IMR-90 (cell line): ENCODE data around the gene ZNF862. TPM values are rescaled to one million over a fixed set of nuclear protein-coding genes. Genes with fewer than 3 reads are reported as not detected.

Experiments
- ATAC-seq: fragments of 200-7000 bp; cut with Tn5 transposase; 2 replicates; pipeline ENCODE4 v1.9.1; 2020; ENCODE audit warnings: low read depth, mild to moderate bottlenecking, moderate library complexity
- BruUV-seq: library from RNA; stranded (reverse); fragments of 400-500 nt; replicated peaks from 2 replicates; lab custom pipeline; 2021; lab: Mats Ljungman, UMichigan
- CTCF ChIA-PET: fragments of 300-600 bp; formaldehyde crosslinking; extraction: SDS; loops from one replicate; lab custom pipeline; 2021; ENCODE audit warnings: antibody characterized with exemption; lab: Yijun Ruan, JAX
- POLR2A ChIA-PET: fragments of 300-600 bp; sonication (Branson Sonifier 250); formaldehyde crosslinking; loops from one replicate; lab custom pipeline; 2022; ENCODE audit warnings: antibody characterized with exemption; ENCODE audit not compliant: unreplicated experiment; lab: Charles Lee
- DNase-seq: peaks from one replicate; pipeline ENCODE4 v3.0.0; 2013
- H2AFZ ChIP-seq: replicated peaks from 2 replicates; pipeline ENCODE3; 2013; ENCODE audit warnings: low read length, mild to moderate bottlenecking; ENCODE audit not compliant: poor library complexity
- H2AK5ac ChIP-seq: 2 replicates; pipeline ENCODE4 v1.6.1; 2013; ENCODE audit warnings: low read depth, low read length, inconsistent platforms
- H2AK9ac ChIP-seq: replicated peaks from 2 replicates; pipeline ENCODE3; 2013; ENCODE audit warnings: mild to moderate bottlenecking, low read depth, low read length, moderate library complexity; ENCODE audit not compliant: poor library complexity
- H2BK120ac ChIP-seq: 2 replicates; pipeline ENCODE4 v1.6.1; 2013; ENCODE audit warnings: low read depth, low read length, inconsistent platforms
- H2BK15ac ChIP-seq: 3 replicates; pipeline ENCODE4 v1.6.1; 2013; ENCODE audit warnings: low read depth, low read length, inconsistent platforms
- H2BK20ac ChIP-seq: 2 replicates; pipeline ENCODE4 v1.6.1; 2013; ENCODE audit warnings: low read depth, mild to moderate bottlenecking, inconsistent platforms, low read length, moderate library complexity
- H2BK5ac ChIP-seq: 2 replicates; pipeline ENCODE4 v1.6.1; 2013; ENCODE audit warnings: mild to moderate bottlenecking, low read depth, low read length, inconsistent platforms; ENCODE audit not compliant: poor library complexity, severe bottlenecking
- H3K14ac ChIP-seq: replicated peaks from 2 replicates; pipeline ENCODE4 v1.6.1; 2013; ENCODE audit warnings: low read depth, low read length, inconsistent platforms
- H3K18ac ChIP-seq: 2 replicates; pipeline ENCODE4 v1.6.1; 2013; ENCODE audit warnings: low read depth, low read length, control low read depth
- H3K23ac ChIP-seq: 2 replicates; pipeline ENCODE4 v1.6.1; 2013; ENCODE audit warnings: low read depth, low read length, inconsistent platforms
- H3K27ac ChIP-seq: 2 replicates; pipeline ENCODE4 v1.5.1; 2013; ENCODE audit warnings: mild to moderate bottlenecking, control low read depth, low read length; ENCODE audit not compliant: insufficient read depth
- H3K27me3 ChIP-seq: 2 replicates; pipeline ENCODE4 v1.6.1; 2013; ENCODE audit warnings: low read length; ENCODE audit not compliant: control insufficient read depth, insufficient read depth
- H3K36me3 ChIP-seq: 2 replicates; pipeline ENCODE4 v1.6.1; 2013; ENCODE audit warnings: low read length, mixed read lengths; ENCODE audit not compliant: control insufficient read depth, insufficient read depth
- H3K4ac ChIP-seq: 2 replicates; pipeline ENCODE4 v1.6.1; 2013; ENCODE audit warnings: low read depth, low read length, inconsistent platforms
- H3K4me1 ChIP-seq: 2 replicates; pipeline ENCODE4 v1.6.1; 2013; ENCODE audit warnings: low read length, mixed read lengths; ENCODE audit not compliant: control insufficient read depth, insufficient read depth
- H3K4me2 ChIP-seq: 2 replicates; pipeline ENCODE4 v1.6.1; 2013; ENCODE audit warnings: low read depth, mild to moderate bottlenecking, control low read depth, low read length, moderate library complexity
- H3K4me3 ChIP-seq: 2 replicates; pipeline ENCODE4 v1.5.1; 2013; ENCODE audit warnings: low read depth, mild to moderate bottlenecking, control low read depth, low read length, moderate library complexity; ENCODE audit not compliant: insufficient read depth
- H3K56ac ChIP-seq: 2 replicates; pipeline ENCODE4 v1.6.1; 2013; ENCODE audit warnings: low read length, inconsistent platforms; ENCODE audit not compliant: insufficient read depth; ENCODE audit errors: extremely low read depth
- H3K79me1 ChIP-seq, 2 experiments: 2 replicates each; pipeline ENCODE4 v1.6.1; 2013; ENCODE audit warnings: low read length in 2 of 2, inconsistent platforms in 1 of 2, low read depth in 1 of 2
- H3K9ac ChIP-seq: 2 replicates; pipeline ENCODE4 v1.6.1; 2013; ENCODE audit warnings: low read depth, low read length, control low read depth
- H3K9me1 ChIP-seq: 2 replicates; pipeline ENCODE4 v1.6.1; 2013; ENCODE audit warnings: low read length, inconsistent platforms; ENCODE audit not compliant: insufficient read depth
- H3K9me3 ChIP-seq: 2 replicates; pipeline ENCODE4 v1.6.1; 2013; ENCODE audit warnings: low read length; ENCODE audit not compliant: control insufficient read depth, insufficient read depth
- H4K20me1 ChIP-seq: 2 replicates; pipeline ENCODE4 v1.6.1; 2013; ENCODE audit warnings: low read length, inconsistent platforms; ENCODE audit not compliant: insufficient read depth
- H4K5ac ChIP-seq: 2 replicates; pipeline ENCODE4 v1.6.1; 2013; ENCODE audit warnings: mild to moderate bottlenecking, low read depth, low read length, control low read depth
- H4K8ac ChIP-seq, 2 experiments: 2 replicates each; pipeline ENCODE4 v1.6.1; 2013; ENCODE audit warnings: low read depth in 2 of 2, low read length in 2 of 2, control low read depth in 1 of 2, inconsistent platforms in 1 of 2
- H4K91ac ChIP-seq: 2 replicates; pipeline ENCODE4 v1.6.1; 2013; ENCODE audit warnings: low read depth, low read length, inconsistent platforms; ENCODE audit not compliant: insufficient read depth
- CEBPB ChIP-seq: IDR thresholded peaks from 2 replicates; pipeline ENCODE4 v1.6.1; 2012; ENCODE audit warnings: low read depth, low read length, improper control_type of control experiment
- CTCF ChIP-seq: conservative IDR thresholded peaks from 2 replicates; pipeline ENCODE4 v1.5.1; 2012; ENCODE audit warnings: mild to moderate bottlenecking, low read depth, low read length, improper control_type of control experiment
- MAZ ChIP-seq: IDR thresholded peaks from 2 replicates; pipeline ENCODE4 v1.6.1; 2012; ENCODE audit warnings: low read depth, mild to moderate bottlenecking, low read length, improper control_type of control experiment, moderate library complexity, borderline replicate concordance
- WGBS, 2 experiments: methylation state at CpG; one replicate each; pipeline versions ENCODE4 v1.1.5 to v1.1.7; 2013; ENCODE audit warnings: missing lambda C conversion rate in 2 of 2; ENCODE audit not compliant: insufficient read length in 1 of 2; ENCODE audit errors: extremely low coverage in 2 of 2; 5-methylcytosine and 5-hydroxymethylcytosine counted together
- dilution Hi-C: fragments of 300-500 bp; cut with HindIII; formaldehyde crosslinking; loops from one replicate; pipeline ENCODE4 v1.14.3; 2018; ENCODE audit warnings: low sequenced_read_pairs; ENCODE audit not compliant: unreplicated experiment
- in situ Hi-C: fragments of 300-500 bp; cut with MboI; formaldehyde crosslinking; loops from 3 replicates; pipeline ENCODE4 v1.14.3; 2019; ENCODE audit warnings: low sequenced_read_pairs, inconsistent platforms, mixed read lengths
- intact Hi-C: fragments of 100-400 bp; cut with micrococcal nuclease; formaldehyde crosslinking; loops from 2 replicates; pipeline ENCODE4 v1.10.0; 2022
- polyA plus RNA-seq, 3 experiments: library from polyadenylated mRNA; depleted of rRNA; stranded (reverse); fragments of >200 nt; gene quantifications; 2 replicates each; pipeline ENCODE4 v1.2.3, GENCODE V29; 2012; ENCODE audit warnings: low replicate concordance in 1 of 3
- total RNA-seq: library from RNA; depleted of rRNA; stranded (reverse); fragments of >200 nt; gene quantifications from 2 replicates; pipeline ENCODE4 v1.2.3, GENCODE V29; 2012

The ZNF862 gene
- total and polyA plus RNA-seq, 2 of the 4 experiments (the other 2 are of a cell fraction): 5.9 to 10.8 TPM

- intact Hi-C loops: no loop called here
- CTCF ChIA-PET: no interaction called here
These were observed 27.0 kb upstream of the ZNF862 start for GRCh38 chr7:149811221-149811620.

More at GRCh38 chr7:149811221-149811620, 27.0 kb upstream of the ZNF862 start:
- Histone ChIP-seq H3K4ac (no peak overlapping the region), H3K14ac (no peak overlapping the region), H3K36me3 (no peaks in the 10 kb centered on the region), H2AFZ (no peak overlapping the region), H2AK5ac (no peak overlapping the region), H3K27me3 (peaks cover 22% of the 10 kb centered on the region), H2BK5ac (no peak overlapping the region), H3K18ac (no peak overlapping the region), H4K5ac (no peak overlapping the region), H2BK20ac (no peak overlapping the region), H3K4me1 (no peaks in the 10 kb centered on the region), H4K91ac (no peak overlapping the region), H2BK15ac (no peak overlapping the region), H3K56ac (no peak overlapping the region), H3K27ac (no peak overlapping the region), H3K9ac (no peak overlapping the region), H3K23ac (no peak overlapping the region), H2AK9ac (no peak overlapping the region), H3K79me1 (no peaks in the 10 kb centered on the region), H3K4me2 (no peak overlapping the region), H2BK120ac (no peak overlapping the region), H3K4me3 (no peak overlapping the region), H3K9me3 (no peaks in the 10 kb centered on the region), H4K8ac (no peak overlapping the region), H4K20me1 (no peaks in the 10 kb centered on the region), H3K9me1 (no peaks in the 10 kb centered on the region)
- DNase-seq: peak; percentile 7
- WGBS, 2 experiments: no CpG with 5 or more reads among the region's 3 CpGs
- in situ Hi-C loops (no loop called here), dilution Hi-C loops (no loop called here)
- ATAC-seq: peak; percentile 40; the same call in 1 of the 2 replicates
- TF ChIP-seq CEBPB (no peak), CTCF (peak; percentile 28; the same call in 1 of the 2 replicates), MAZ (no peak)
- BruUV-seq: no TSS peak
- POLR2A ChIA-PET: no interaction called here
